WTC11 (cell line): ENCODE data around the gene GPD1L. TPM values are rescaled to one million over a fixed set of nuclear protein-coding genes. Genes with fewer than 3 reads are reported as not detected.

Experiments
- ATAC-seq: fragments of 200-7000 bp; cut with Tn5 transposase; 2 replicates; pipeline ENCODE4 v1.10.0; 2021; ENCODE audit warnings: mild to moderate bottlenecking, moderate library complexity
- CTCF ChIA-PET: fragments of 300-600 bp; sonication (Branson Sonifier 250); formaldehyde crosslinking; loops from one replicate; lab custom pipeline; 2021; ENCODE audit warnings: antibody characterized with exemption; lab: Charles Lee
- POLR2A ChIA-PET: fragments of 350-600 bp; sonication (Branson Sonifier 250); formaldehyde crosslinking; loops from one replicate; lab custom pipeline; 2021; ENCODE audit warnings: antibody characterized with exemption; lab: Charles Lee
- DNase-seq: peaks from one replicate; pipeline ENCODE4 v3.0.0; 2021; ENCODE audit warnings: low spot score
- H3K27ac Mint-ChIP-seq: 2 replicates; pipeline ENCODE4 v1.8.0; 2021; ENCODE audit warnings: mixed read lengths
- H3K27me3 Mint-ChIP-seq: 2 replicates; pipeline ENCODE4 v1.8.0; 2021; ENCODE audit warnings: low read depth, mild to moderate bottlenecking, moderate library complexity, mixed read lengths
- H3K36me3 Mint-ChIP-seq: 2 replicates; pipeline ENCODE4 v1.8.0; 2021; ENCODE audit warnings: mixed read lengths
- H3K4me1 Mint-ChIP-seq: 2 replicates; pipeline ENCODE4 v1.8.0; 2022; ENCODE audit warnings: mixed read lengths
- H3K4me3 Mint-ChIP-seq: 2 replicates; pipeline ENCODE4 v1.8.0; 2021; ENCODE audit warnings: mild to moderate bottlenecking, moderate library complexity, mixed read lengths
- H3K9me3 Mint-ChIP-seq: 2 replicates; pipeline ENCODE4 v1.8.0; 2021; ENCODE audit warnings: mixed read lengths
- EMX1 ChIP-seq: fragments of 250-450 bp; sonication (Bioruptor Pico); IDR thresholded peaks from 2 replicates; pipeline ENCODE4 v1.8.0; 2021; ENCODE audit warnings: mild to moderate bottlenecking
- ESRRA ChIP-seq: sonication (generic); formaldehyde crosslinking; IDR thresholded peaks from 2 replicates; pipeline ENCODE4 v1.8.1; 2022; ENCODE audit warnings: mild to moderate bottlenecking, missing genetic modification reagents, borderline replicate concordance
- FOXK1 ChIP-seq: sonication (generic); formaldehyde crosslinking; IDR thresholded peaks from 2 replicates; pipeline ENCODE4 v1.8.0; 2022; ENCODE audit warnings: mild to moderate bottlenecking, moderate library complexity, missing genetic modification reagents
- FOXP1 ChIP-seq: sonication (generic); formaldehyde crosslinking; IDR thresholded peaks from 2 replicates; pipeline ENCODE4 v1.8.0; 2022; ENCODE audit warnings: missing genetic modification reagents, mild to moderate bottlenecking, moderate library complexity, borderline replicate concordance
- GTF2I ChIP-seq: fragments of 250-450 bp; sonication (Bioruptor Pico); conservative IDR thresholded peaks from 2 replicates; pipeline ENCODE4 v1.4.0; 2021; ENCODE audit warnings: mild to moderate bottlenecking
- OVOL2 ChIP-seq: fragments of 250-450 bp; sonication (Bioruptor Pico); IDR thresholded peaks from 2 replicates; pipeline ENCODE4 v1.9.0; 2021; ENCODE audit warnings: mild to moderate bottlenecking, borderline replicate concordance
- PRRX2 ChIP-seq: fragments of 250-450 bp; sonication (Bioruptor Pico); IDR thresholded peaks from 2 replicates; pipeline ENCODE4 v1.8.0; 2021; ENCODE audit warnings: mild to moderate bottlenecking
- ZNF138 ChIP-seq: sonication (generic); formaldehyde crosslinking; conservative IDR thresholded peaks from 2 replicates; pipeline ENCODE4 v1.8.1; 2022; ENCODE audit warnings: mild to moderate bottlenecking, moderate library complexity, missing genetic modification reagents
- ZNF317 ChIP-seq: sonication (generic); formaldehyde crosslinking; IDR thresholded peaks from 2 replicates; pipeline ENCODE4 v1.8.1; 2023; ENCODE audit warnings: low read depth, mild to moderate bottlenecking, moderate library complexity, missing genetic modification reagents, borderline replicate concordance
- ZNF671 ChIP-seq: fragments of 250-450 bp; sonication (Bioruptor Pico); IDR thresholded peaks from 2 replicates; pipeline ENCODE4 v1.8.0; 2021; ENCODE audit warnings: mild to moderate bottlenecking
- total RNA-seq: library from RNA; stranded (reverse); gene quantifications from 3 replicates; pipeline ENCODE4 v1.2.3, GENCODE V29; 2021
- TF ChIP-seq, protein P1 (sequence below): sonication (generic); formaldehyde crosslinking; IDR thresholded peaks from 2 replicates; pipeline ENCODE4 v1.8.1; 2023; ENCODE audit warnings: mild to moderate bottlenecking, missing genetic modification reagents, borderline replicate concordance
- TF ChIP-seq, protein P2 (sequence below): fragments of 250-450 bp; sonication (Bioruptor Pico); IDR thresholded peaks from 2 replicates; pipeline ENCODE4 v1.9.0; 2021; ENCODE audit warnings: mild to moderate bottlenecking, borderline replicate concordance
- TF ChIP-seq, protein P3 (sequence below): fragments of 250-450 bp; sonication (Bioruptor Pico); IDR thresholded peaks from 2 replicates; pipeline ENCODE4 v1.8.0; 2021; ENCODE audit warnings: mild to moderate bottlenecking
- TF ChIP-seq, protein P4 (sequence below): sonication (generic); formaldehyde crosslinking; conservative IDR thresholded peaks from 2 replicates; pipeline ENCODE4 v1.8.1; 2022; ENCODE audit warnings: mild to moderate bottlenecking, missing genetic modification reagents
- TF ChIP-seq, protein P5 (sequence below): sonication (generic); formaldehyde crosslinking; IDR thresholded peaks from 2 replicates; pipeline ENCODE4 v1.8.0; 2022; ENCODE audit warnings: missing genetic modification reagents
- TF ChIP-seq, protein P6 (sequence below): sonication (generic); formaldehyde crosslinking; IDR thresholded peaks from 2 replicates; pipeline ENCODE4 v1.8.0; 2022; ENCODE audit warnings: mild to moderate bottlenecking, missing genetic modification reagents
- TF ChIP-seq, protein P7 (sequence below): sonication (generic); formaldehyde crosslinking; IDR thresholded peaks from 2 replicates; pipeline ENCODE4 v1.8.1; 2023; ENCODE audit warnings: mild to moderate bottlenecking, missing genetic modification reagents, moderate library complexity

Gene GPD1L
- total RNA-seq, 1 experiment from 2014 or later, result 5.8 TPM

DNA sequence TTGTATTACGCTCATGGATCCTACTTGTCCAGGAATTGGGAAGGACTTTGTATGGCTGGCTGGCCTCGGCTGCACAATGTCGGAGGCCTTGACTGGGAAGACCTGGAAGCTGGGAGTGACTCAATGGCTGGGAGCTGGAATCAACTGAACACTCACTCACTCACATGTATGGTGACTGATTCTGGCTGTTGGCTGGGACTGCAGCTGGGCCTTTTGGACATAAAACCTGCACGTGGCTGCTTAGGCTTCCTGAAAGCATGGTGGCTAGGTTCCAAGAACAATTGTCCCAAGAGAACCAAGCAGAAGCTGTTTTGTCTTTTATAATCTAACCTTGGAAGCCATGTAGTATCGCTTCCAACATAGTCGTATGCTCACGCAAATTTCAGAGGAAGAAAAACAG, 94.1 kb downstream of the GPD1L start:
- Mint-ChIP-seq H3K27me3 (no peaks in the 10 kb centered on the region), H3K4me3 (no peak overlapping the region), H3K4me1 (no peaks in the 10 kb centered on the region)
- ChIA-PET CTCF (no interaction called here), POLR2A (no interaction called here)
- no peak for ATAC-seq
- TF ChIP-seq ZNF671 (CRISPR knock-in tag) (no peak), ESRRA (CRISPR knock-in tag) (no peak), OVOL2 (CRISPR knock-in tag) (no peak), ZNF138 (no peak), ZNF317 (CRISPR knock-in tag) (no peak), GTF2I (no peak), FOXK1 (CRISPR knock-in tag) (no peak), FOXP1 (no peak)
- TF ChIP-seq, protein P1, sequence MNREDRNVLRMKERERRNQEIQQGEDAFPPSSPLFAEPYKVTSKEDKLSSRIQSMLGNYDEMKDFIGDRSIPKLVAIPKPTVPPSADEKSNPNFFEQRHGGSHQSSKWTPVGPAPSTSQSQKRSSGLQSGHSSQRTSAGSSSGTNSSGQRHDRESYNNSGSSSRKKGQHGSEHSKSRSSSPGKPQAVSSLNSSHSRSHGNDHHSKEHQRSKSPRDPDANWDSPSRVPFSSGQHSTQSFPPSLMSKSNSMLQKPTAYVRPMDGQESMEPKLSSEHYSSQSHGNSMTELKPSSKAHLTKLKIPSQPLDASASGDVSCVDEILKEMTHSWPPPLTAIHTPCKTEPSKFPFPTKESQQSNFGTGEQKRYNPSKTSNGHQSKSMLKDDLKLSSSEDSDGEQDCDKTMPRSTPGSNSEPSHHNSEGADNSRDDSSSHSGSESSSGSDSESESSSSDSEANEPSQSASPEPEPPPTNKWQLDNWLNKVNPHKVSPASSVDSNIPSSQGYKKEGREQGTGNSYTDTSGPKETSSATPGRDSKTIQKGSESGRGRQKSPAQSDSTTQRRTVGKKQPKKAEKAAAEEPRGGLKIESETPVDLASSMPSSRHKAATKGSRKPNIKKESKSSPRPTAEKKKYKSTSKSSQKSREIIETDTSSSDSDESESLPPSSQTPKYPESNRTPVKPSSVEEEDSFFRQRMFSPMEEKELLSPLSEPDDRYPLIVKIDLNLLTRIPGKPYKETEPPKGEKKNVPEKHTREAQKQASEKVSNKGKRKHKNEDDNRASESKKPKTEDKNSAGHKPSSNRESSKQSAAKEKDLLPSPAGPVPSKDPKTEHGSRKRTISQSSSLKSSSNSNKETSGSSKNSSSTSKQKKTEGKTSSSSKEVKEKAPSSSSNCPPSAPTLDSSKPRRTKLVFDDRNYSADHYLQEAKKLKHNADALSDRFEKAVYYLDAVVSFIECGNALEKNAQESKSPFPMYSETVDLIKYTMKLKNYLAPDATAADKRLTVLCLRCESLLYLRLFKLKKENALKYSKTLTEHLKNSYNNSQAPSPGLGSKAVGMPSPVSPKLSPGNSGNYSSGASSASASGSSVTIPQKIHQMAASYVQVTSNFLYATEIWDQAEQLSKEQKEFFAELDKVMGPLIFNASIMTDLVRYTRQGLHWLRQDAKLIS, result no peak
- TF ChIP-seq, protein P2, sequence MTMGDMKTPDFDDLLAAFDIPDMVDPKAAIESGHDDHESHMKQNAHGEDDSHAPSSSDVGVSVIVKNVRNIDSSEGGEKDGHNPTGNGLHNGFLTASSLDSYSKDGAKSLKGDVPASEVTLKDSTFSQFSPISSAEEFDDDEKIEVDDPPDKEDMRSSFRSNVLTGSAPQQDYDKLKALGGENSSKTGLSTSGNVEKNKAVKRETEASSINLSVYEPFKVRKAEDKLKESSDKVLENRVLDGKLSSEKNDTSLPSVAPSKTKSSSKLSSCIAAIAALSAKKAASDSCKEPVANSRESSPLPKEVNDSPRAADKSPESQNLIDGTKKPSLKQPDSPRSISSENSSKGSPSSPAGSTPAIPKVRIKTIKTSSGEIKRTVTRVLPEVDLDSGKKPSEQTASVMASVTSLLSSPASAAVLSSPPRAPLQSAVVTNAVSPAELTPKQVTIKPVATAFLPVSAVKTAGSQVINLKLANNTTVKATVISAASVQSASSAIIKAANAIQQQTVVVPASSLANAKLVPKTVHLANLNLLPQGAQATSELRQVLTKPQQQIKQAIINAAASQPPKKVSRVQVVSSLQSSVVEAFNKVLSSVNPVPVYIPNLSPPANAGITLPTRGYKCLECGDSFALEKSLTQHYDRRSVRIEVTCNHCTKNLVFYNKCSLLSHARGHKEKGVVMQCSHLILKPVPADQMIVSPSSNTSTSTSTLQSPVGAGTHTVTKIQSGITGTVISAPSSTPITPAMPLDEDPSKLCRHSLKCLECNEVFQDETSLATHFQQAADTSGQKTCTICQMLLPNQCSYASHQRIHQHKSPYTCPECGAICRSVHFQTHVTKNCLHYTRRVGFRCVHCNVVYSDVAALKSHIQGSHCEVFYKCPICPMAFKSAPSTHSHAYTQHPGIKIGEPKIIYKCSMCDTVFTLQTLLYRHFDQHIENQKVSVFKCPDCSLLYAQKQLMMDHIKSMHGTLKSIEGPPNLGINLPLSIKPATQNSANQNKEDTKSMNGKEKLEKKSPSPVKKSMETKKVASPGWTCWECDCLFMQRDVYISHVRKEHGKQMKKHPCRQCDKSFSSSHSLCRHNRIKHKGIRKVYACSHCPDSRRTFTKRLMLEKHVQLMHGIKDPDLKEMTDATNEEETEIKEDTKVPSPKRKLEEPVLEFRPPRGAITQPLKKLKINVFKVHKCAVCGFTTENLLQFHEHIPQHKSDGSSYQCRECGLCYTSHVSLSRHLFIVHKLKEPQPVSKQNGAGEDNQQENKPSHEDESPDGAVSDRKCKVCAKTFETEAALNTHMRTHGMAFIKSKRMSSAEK, result no peak
- TF ChIP-seq, protein P3, sequence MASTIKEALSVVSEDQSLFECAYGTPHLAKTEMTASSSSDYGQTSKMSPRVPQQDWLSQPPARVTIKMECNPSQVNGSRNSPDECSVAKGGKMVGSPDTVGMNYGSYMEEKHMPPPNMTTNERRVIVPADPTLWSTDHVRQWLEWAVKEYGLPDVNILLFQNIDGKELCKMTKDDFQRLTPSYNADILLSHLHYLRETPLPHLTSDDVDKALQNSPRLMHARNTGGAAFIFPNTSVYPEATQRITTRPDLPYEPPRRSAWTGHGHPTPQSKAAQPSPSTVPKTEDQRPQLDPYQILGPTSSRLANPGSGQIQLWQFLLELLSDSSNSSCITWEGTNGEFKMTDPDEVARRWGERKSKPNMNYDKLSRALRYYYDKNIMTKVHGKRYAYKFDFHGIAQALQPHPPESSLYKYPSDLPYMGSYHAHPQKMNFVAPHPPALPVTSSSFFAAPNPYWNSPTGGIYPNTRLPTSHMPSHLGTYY (CRISPR knock-in tag), result no peak
- TF ChIP-seq, protein P4, sequence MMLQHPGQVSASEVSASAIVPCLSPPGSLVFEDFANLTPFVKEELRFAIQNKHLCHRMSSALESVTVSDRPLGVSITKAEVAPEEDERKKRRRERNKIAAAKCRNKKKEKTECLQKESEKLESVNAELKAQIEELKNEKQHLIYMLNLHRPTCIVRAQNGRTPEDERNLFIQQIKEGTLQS (CRISPR knock-in tag), result no peak
- TF ChIP-seq, all 79 proteins: peak for 0
- Mint-ChIP-seq H3K27ac (no peak overlapping the region), H3K9me3 (no peaks in the 10 kb centered on the region), H3K36me3 (no peaks in the 10 kb centered on the region)
- DNase-seq, result no peak

DNA sequence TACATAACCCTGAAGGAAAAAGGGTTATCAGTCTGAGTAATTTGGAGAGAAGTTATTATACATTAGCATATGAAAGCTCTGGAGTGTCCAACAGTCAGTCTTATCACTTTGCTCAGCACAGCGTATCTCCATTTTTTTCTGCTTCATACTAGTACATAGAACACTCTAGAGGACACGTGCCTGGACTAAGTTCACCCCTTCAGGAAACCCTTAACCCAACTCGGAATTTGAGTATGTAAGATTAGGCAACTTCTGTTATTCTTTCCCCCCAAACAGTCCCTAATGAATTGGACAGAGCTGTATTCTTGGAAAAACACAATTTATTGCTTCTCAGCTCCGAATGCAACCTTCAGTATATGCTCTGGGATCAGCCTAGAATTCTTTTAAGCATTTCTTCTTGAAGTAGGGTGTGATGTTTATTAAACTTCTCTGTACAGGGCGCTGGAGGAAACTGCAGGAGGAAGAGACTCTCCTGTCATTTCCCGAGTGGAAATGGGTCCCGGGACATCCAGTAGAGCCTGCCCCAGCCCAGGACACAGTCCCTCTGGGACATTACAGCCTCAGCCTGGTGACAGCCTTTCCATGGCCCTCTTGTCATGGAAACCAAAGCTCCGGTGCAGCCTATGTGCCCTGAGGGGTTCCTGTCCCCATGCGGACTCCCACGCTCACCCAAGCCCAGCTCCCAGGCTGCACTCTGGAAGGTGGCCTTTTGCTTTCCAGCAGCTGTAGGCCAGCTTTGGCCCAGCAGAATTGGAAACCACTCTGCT, 94.8 kb downstream of the GPD1L start:
- ATAC-seq (no peak), DNase-seq (no peak)
- ChIA-PET POLR2A (no interaction called here), CTCF (no interaction called here)
- Mint-ChIP-seq H3K27ac (no peak overlapping the region), H3K9me3 (no peaks in the 10 kb centered on the region), H3K4me3 (no peak overlapping the region), H3K36me3 (no peaks in the 10 kb centered on the region), H3K4me1 (no peaks in the 10 kb centered on the region), H3K27me3 (no peaks in the 10 kb centered on the region)
- no peak for TF ChIP-seq EMX1
- TF ChIP-seq, protein P5, sequence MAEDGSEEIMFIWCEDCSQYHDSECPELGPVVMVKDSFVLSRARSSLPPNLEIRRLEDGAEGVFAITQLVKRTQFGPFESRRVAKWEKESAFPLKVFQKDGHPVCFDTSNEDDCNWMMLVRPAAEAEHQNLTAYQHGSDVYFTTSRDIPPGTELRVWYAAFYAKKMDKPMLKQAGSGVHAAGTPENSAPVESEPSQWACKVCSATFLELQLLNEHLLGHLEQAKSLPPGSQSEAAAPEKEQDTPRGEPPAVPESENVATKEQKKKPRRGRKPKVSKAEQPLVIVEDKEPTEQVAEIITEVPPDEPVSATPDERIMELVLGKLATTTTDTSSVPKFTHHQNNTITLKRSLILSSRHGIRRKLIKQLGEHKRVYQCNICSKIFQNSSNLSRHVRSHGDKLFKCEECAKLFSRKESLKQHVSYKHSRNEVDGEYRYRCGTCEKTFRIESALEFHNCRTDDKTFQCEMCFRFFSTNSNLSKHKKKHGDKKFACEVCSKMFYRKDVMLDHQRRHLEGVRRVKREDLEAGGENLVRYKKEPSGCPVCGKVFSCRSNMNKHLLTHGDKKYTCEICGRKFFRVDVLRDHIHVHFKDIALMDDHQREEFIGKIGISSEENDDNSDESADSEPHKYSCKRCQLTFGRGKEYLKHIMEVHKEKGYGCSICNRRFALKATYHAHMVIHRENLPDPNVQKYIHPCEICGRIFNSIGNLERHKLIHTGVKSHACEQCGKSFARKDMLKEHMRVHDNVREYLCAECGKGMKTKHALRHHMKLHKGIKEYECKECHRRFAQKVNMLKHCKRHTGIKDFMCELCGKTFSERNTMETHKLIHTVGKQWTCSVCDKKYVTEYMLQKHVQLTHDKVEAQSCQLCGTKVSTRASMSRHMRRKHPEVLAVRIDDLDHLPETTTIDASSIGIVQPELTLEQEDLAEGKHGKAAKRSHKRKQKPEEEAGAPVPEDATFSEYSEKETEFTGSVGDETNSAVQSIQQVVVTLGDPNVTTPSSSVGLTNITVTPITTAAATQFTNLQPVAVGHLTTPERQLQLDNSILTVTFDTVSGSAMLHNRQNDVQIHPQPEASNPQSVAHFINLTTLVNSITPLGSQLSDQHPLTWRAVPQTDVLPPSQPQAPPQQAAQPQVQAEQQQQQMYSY (CRISPR knock-in tag), result no peak
- TF ChIP-seq PRRX2 (CRISPR knock-in tag), result no peak
- TF ChIP-seq ESRRA (CRISPR knock-in tag), result no peak
- TF ChIP-seq, protein P6, sequence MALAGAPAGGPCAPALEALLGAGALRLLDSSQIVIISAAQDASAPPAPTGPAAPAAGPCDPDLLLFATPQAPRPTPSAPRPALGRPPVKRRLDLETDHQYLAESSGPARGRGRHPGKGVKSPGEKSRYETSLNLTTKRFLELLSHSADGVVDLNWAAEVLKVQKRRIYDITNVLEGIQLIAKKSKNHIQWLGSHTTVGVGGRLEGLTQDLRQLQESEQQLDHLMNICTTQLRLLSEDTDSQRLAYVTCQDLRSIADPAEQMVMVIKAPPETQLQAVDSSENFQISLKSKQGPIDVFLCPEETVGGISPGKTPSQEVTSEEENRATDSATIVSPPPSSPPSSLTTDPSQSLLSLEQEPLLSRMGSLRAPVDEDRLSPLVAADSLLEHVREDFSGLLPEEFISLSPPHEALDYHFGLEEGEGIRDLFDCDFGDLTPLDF (CRISPR knock-in tag), result no peak
- TF ChIP-seq, protein P7, sequence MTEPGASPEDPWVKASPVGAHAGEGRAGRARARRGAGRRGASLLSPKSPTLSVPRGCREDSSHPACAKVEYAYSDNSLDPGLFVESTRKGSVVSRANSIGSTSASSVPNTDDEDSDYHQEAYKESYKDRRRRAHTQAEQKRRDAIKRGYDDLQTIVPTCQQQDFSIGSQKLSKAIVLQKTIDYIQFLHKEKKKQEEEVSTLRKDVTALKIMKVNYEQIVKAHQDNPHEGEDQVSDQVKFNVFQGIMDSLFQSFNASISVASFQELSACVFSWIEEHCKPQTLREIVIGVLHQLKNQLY (CRISPR knock-in tag), result no peak
